AG04449 (cell line): ENCODE results near the gene KCNQ1.

Experiments
- CTCF ChIA-PET: fragments of 350-600 bp; formaldehyde crosslinking; extraction: SDS; loops from one replicate; lab custom pipeline; 2021; ENCODE audit warnings: antibody characterized with exemption; lab: Yijun Ruan, JAX
- POLR2A ChIA-PET: fragments of 400-600, 350-600 bp; formaldehyde crosslinking; extraction: SDS; loops from one replicate; lab custom pipeline; 2020; ENCODE audit warnings: antibody characterized with exemption, inconsistent platforms; lab: Yijun Ruan, JAX
- DNase-seq: peaks from one replicate; pipeline ENCODE4 v3.0.0-alpha.2; 2010; ENCODE audit warnings: low read depth, low spot score
- H3K4me3 ChIP-seq: 2 replicates; pipeline ENCODE4 v1.5.1; 2011; ENCODE audit warnings: low read depth, mild to moderate bottlenecking, control low read depth, low read length
- CTCF ChIP-seq: IDR thresholded peaks from one replicate; pipeline ENCODE4 v1.5.1; 2011; ENCODE audit warnings: mild to moderate bottlenecking, moderate library complexity, low read length, control low read depth, inconsistent platforms; ENCODE audit not compliant: insufficient read depth; ENCODE audit errors: missing control alignments

Gene KCNQ1

DNA sequence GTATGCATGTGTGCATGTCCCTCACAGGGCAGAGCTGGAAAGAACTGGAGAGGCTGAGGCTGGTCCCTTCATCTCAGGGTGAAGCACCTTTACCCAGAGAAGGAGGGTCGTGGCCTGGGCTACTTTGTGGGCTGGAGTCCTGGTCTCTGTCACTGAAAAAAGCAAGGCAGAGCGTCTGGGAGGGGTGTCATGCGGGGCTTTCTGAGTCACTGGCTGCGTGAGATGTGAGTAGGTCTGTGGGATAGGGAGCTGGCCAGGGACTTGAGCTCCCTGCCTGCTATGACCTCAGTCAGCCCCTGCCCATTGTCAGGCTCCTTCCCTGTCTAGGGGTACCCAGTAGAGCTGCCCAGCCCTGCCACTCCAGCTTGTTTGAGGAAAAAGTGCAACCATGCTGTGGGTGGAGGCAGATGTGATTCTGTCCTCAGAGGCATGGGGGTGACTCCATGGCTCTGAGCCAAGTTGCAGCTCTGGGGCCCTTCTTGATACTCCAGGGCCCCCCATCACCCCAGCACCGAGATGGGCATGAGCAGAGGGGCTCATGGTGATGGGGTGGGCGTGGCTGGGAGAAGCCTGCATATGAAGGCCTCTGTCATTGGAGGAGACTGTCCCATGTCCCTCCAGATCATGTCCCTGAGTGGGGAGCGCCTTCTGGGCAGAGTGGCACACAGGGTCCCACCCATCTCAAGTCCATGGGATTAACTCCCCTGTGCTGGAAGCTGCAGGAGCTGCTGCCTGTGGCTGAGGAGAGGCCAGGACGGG is 27.8 kb downstream of the KCNQ1 start:
- ChIA-PET CTCF (no interaction called here), POLR2A (no interaction called here)
- DNase-seq = no peak
- no peak for TF ChIP-seq CTCF
- no peak overlapping the region for H3K4me3 ChIP-seq

GRCh38 chr11:2473361-2474058 is 28.7 kb downstream of the KCNQ1 start:
- no peak overlapping the region for H3K4me3 ChIP-seq
- DNase-seq = no peak
- ChIA-PET CTCF (no interaction called here), POLR2A (no interaction called here)
- no peak for TF ChIP-seq CTCF

DNA sequence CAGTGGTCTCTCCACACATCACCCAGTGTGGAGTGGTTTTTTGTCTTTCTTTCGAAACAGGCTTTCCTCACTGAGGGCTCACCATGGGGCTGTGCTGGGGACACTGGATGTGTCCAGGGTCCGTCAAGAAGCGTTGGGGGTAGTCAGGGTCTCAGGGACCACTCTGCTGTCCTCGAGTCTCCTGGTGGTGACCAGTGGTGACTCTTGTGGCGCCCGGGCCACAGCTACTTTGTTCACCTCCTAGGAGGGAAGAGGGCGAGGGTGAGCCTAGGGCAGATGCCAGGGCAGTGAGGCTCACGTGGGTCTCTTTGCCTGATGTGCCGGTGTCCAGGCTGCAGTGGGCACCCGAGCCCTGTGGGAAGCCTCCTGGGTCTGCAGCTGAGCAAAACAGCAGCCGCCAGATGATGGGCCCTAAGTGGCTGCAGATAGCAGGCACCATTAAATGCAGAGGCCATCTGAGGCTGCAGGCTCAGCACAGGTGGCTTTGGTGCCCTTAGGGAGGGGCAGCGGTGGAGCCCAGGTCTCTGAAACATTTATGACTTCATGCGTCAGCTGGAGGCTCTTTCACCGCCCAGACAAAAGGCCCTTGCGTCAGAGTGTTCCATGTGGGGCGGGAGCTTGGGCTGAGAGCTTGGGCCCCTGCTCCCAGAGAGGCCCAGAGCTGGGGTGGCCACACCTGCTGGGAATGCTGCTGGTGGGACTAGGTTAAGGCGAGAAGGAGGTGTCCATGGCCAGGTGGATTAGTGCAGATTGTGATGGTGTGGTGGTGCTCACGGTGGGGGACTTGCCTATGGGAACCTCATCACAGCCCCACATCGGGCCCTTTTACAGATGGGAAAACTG is 29.5 kb downstream of the KCNQ1 start:
- no peak for TF ChIP-seq CTCF
- no peak for DNase-seq
- CTCF ChIA-PET = no interaction called here
- POLR2A ChIA-PET = no interaction called here
- no peak overlapping the region for H3K4me3 ChIP-seq

DNA sequence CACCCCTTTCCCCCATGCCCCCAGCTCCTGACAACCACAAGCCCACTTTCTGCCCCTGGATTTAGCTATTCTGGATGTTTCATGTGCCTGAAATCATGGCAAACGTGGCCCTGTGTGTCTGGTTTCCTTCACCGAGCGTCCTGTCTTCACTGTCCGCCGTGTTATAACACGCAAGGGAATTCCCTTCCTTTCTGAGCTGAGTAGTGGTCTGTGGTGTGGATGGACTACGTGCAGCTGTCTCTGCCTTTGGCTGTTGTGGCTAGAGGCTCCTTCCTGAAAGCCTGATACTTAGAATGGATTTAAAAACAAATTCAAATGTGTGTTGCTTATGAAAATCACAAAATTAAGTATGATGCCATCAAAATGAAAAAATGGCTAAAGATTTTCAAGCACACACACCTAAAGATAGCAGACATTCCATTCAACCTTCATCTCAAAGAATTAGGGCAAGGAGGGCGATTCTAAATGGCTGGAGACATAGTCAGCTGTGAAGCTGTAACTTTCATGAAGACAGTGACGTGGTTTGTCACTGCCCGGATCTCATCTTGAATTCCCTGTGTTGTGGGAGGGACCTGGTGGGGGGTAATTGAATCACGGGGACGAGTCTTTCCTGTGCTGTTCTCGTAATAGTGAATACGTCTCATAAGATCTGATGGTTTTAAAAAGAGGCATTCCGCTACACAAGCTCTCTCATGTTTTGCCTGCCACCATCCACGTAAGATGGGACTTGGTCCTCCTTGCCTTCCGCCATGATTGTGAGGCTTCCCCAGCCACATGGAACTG is 30.5 kb downstream of the KCNQ1 start:
- TF ChIP-seq CTCF = no peak
- POLR2A ChIA-PET = no interaction called here
- CTCF ChIA-PET = no interaction called here
- DNase-seq = no peak
- no peak overlapping the region for H3K4me3 ChIP-seq

GRCh38 chr11:2477254-2477653 is 32.4 kb downstream of the KCNQ1 start:
- no peak overlapping the region for H3K4me3 ChIP-seq
- ChIA-PET CTCF (interaction anchor here (2.1 kb wide), 1 partner anchor 57 kb away, joined by 5 read pairs; no protein-coding TSS in a partner anchor), POLR2A (no interaction called here)
- TF ChIP-seq CTCF = no peak
- DNase-seq = no peak
